SK-N-SH (cell line): ENCODE results near the gene SSB. TPM values are rescaled to one million over a fixed set of nuclear protein-coding genes. Genes with fewer than 3 reads are reported as not detected.

ENCODE experiments used
- CTCF ChIA-PET: fragments of 300-600, 350-600 bp; formaldehyde crosslinking; extraction: SDS; loops from one replicate; lab custom pipeline; 2021; lab: Yijun Ruan, JAX
- POLR2A ChIA-PET: fragments of 350-600 bp; sonication (Branson Sonifier 250); formaldehyde crosslinking; extraction: SDS; loops from one replicate; lab custom pipeline; 2020; ENCODE audit warnings: antibody characterized with exemption, inconsistent platforms; lab: Yijun Ruan, JAX
- DNase-seq: peaks from one replicate; pipeline ENCODE4 v3.0.0; 2012
- H2AFZ ChIP-seq: fragments of 200-600 bp; sonication (generic); 2 replicates; pipeline ENCODE4 v1.8.1; 2016; ENCODE audit warnings: antibody characterized with exemption, mild to moderate bottlenecking, low read depth
- H3F3A ChIP-seq: fragments of 200-600 bp; sonication (generic); replicated peaks from 2 replicates; pipeline ENCODE3; 2016; ENCODE audit warnings: antibody characterized with exemption, mild to moderate bottlenecking; ENCODE audit not compliant: insufficient read depth
- H3K27ac ChIP-seq, 2 experiments: fragments of 200-500 bp in 1 of 2; fragments of 200-600 bp in 1 of 2; sonication (Bioruptor generic) in 1 of 2; sonication (generic), shearing (Covaris generic) in 1 of 2; 2 replicates each; pipeline versions ENCODE4 v1.5.1 to v1.6.1; 2014 to 2016; ENCODE audit warnings: low read depth in 2 of 2, inconsistent platforms in 1 of 2, low read length in 1 of 2, mild to moderate bottlenecking in 1 of 2, mixed read lengths in 1 of 2
- H3K27me3 ChIP-seq: fragments of 200-600 bp; sonication (generic), shearing (Covaris generic); 2 replicates; pipeline ENCODE4 v1.6.1; 2016; ENCODE audit warnings: mixed run types; ENCODE audit not compliant: insufficient read depth
- H3K36me3 ChIP-seq, 2 experiments: fragments of 200-500 bp in 1 of 2; fragments of 200-600 bp in 1 of 2; sonication (Bioruptor generic) in 1 of 2; sonication (generic) in 1 of 2; replicated peaks in 1 of 2; 2 replicates each; pipeline versions ENCODE3 to v1.5.1; 2014 to 2016; ENCODE audit warnings: low read length in 1 of 2, mild to moderate bottlenecking in 1 of 2; ENCODE audit not compliant: insufficient read depth in 2 of 2, control insufficient read depth in 1 of 2
- H3K4me1 ChIP-seq, 2 experiments: fragments of 200-500 bp in 1 of 2; fragments of 200-600 bp in 1 of 2; sonication (Bioruptor generic) in 1 of 2; sonication (generic), shearing (Covaris generic) in 1 of 2; 2 replicates each; pipeline versions ENCODE4 v1.5.1 to v1.6.1; 2014 to 2016; ENCODE audit warnings: low read depth in 1 of 2, low read length in 1 of 2, mixed run types in 1 of 2; ENCODE audit not compliant: insufficient read depth in 2 of 2, control insufficient read depth in 1 of 2
- H3K4me2 ChIP-seq: fragments of 200-600 bp; sonication (generic), shearing (Covaris generic); 2 replicates; pipeline ENCODE4 v1.6.1; 2017; ENCODE audit warnings: mixed run types
- H3K4me3 ChIP-seq, 2 experiments: fragments of 200-500 bp in 1 of 2; fragments of 200-600 bp in 1 of 2; sonication (Bioruptor generic) in 1 of 2; sonication (generic), shearing (Covaris generic) in 1 of 2; 2 replicates each; pipeline versions ENCODE4 v1.5.1 to v1.8.1; 2014 to 2016; ENCODE audit warnings: low read depth in 2 of 2, inconsistent platforms in 1 of 2, low read length in 1 of 2, mild to moderate bottlenecking in 1 of 2, mixed read lengths in 1 of 2, moderate library complexity in 1 of 2
- H3K79me2 ChIP-seq: fragments of 200-600 bp; sonication (generic); 2 replicates; pipeline ENCODE4 v1.8.1; 2017; ENCODE audit warnings: mild to moderate bottlenecking; ENCODE audit not compliant: insufficient read depth
- H3K9ac ChIP-seq: fragments of 200-600 bp; sonication (generic); 2 replicates; pipeline ENCODE4 v1.6.1; 2017; ENCODE audit warnings: mixed run types
- H3K9me2 ChIP-seq: fragments of 200-600 bp; sonication (generic); 2 replicates; pipeline ENCODE4 v1.6.1; 2017; ENCODE audit warnings: mixed run types
- H3K9me3 ChIP-seq: fragments of 200-600 bp; sonication (generic); 2 replicates; pipeline ENCODE4 v1.6.1; 2017; ENCODE audit warnings: mixed run types, mild to moderate bottlenecking, moderate library complexity
- H4K20me1 ChIP-seq: fragments of 200-600 bp; sonication (generic); 2 replicates; pipeline ENCODE4 v1.6.1; 2017; ENCODE audit warnings: mild to moderate bottlenecking, mixed run types; ENCODE audit not compliant: insufficient read depth
- EP300 ChIP-seq, 2 experiments: IDR thresholded peaks; 2 replicates each; pipeline versions ENCODE4 v1.4.0 to v1.6.1; 2012; ENCODE audit warnings: borderline replicate concordance in 1 of 2, low read depth in 1 of 2, low read length in 1 of 2
- FOSL2 ChIP-seq: IDR thresholded peaks from 2 replicates; pipeline ENCODE4 v1.4.0; 2012; ENCODE audit warnings: low read depth, mild to moderate bottlenecking, moderate library complexity, borderline replicate concordance
- IRF3 ChIP-seq: fragments of 150-350 bp; IDR thresholded peaks from 2 replicates; pipeline ENCODE4 v1.6.1; 2016; ENCODE audit warnings: mild to moderate bottlenecking, low read depth, low read length
- JUND ChIP-seq: IDR thresholded peaks from 2 replicates; pipeline ENCODE4 v1.4.0; 2012
- MAX ChIP-seq: IDR thresholded peaks from 2 replicates; pipeline ENCODE4 v1.4.0; 2012; ENCODE audit warnings: low read depth
- MXI1 ChIP-seq: IDR thresholded peaks from 2 replicates; pipeline ENCODE4 v1.6.1; 2012; ENCODE audit warnings: mild to moderate bottlenecking, low read depth, low read length, improper control_type of control experiment
- NRF1 ChIP-seq: IDR thresholded peaks from 2 replicates; pipeline ENCODE4 v1.6.1; 2012; ENCODE audit warnings: low read depth, mild to moderate bottlenecking, low read length
- PBX3 ChIP-seq: IDR thresholded peaks from 2 replicates; pipeline ENCODE4; 2012
- RAD21 ChIP-seq: IDR thresholded peaks from 2 replicates; pipeline ENCODE4 v1.6.1; 2012; ENCODE audit warnings: mild to moderate bottlenecking, low read length
- REST ChIP-seq: IDR thresholded peaks from 2 replicates; pipeline ENCODE4 v1.6.1; 2012; ENCODE audit warnings: mild to moderate bottlenecking, low read depth, low read length, moderate library complexity
- RFX5 ChIP-seq: IDR thresholded peaks from 2 replicates; pipeline ENCODE4 v1.6.1; 2012; ENCODE audit warnings: mild to moderate bottlenecking, improper control_type of control experiment, low read length
- SIN3A ChIP-seq: IDR thresholded peaks from 2 replicates; pipeline ENCODE4 v1.6.1; 2012; ENCODE audit warnings: low read depth, mild to moderate bottlenecking, low read length, moderate library complexity, borderline replicate concordance
- TCF12 ChIP-seq: IDR thresholded peaks from 2 replicates; pipeline ENCODE4 v1.4.0; 2012
- WGBS: methylation state at CpG from one replicate; pipeline ENCODE4 v1.1.6; 2017; ENCODE audit warnings: low lambda C conversion rate; 5-methylcytosine and 5-hydroxymethylcytosine counted together
- polyA plus RNA-seq, 3 experiments: library from polyadenylated mRNA; depleted of rRNA; stranded (reverse); fragments of >200 nt; gene quantifications; 2 replicates each; pipeline ENCODE4 v1.2.3, GENCODE V29; 2012

The SSB gene
- polyA plus RNA-seq, 1 of the 3 experiments (the other 2 are of a cell fraction) = 60.8 TPM

GRCh38 chr2:169768262-169768995, 30.2 kb upstream of the SSB start (continued):
- no peak for TF ChIP-seq RFX5
- TF ChIP-seq EP300 (IDR thresholded peaks at IDR 0.05; ENCODE audit: borderline replicate concordance in 1 of 2, low read depth in 1 of 2, low read length in 1 of 2) = no peak
- TF ChIP-seq IRF3 = no peak
- no peak for TF ChIP-seq FOSL2
- TF ChIP-seq PBX3 = no peak
- TF ChIP-seq JUND = no peak
- TF ChIP-seq TCF12 = no peak

- H3K4me3 ChIP-seq = no peak overlapping the region
- no peak overlapping the region for H2AFZ ChIP-seq
- H3K4me1 ChIP-seq = peaks cover 0 to under 1% of the 10 kb centered on the region in 2 experiments; a peak in 2 of 4 replicates
- H3K9ac ChIP-seq = no peak overlapping the region
- H3K27me3 ChIP-seq = no peaks in the 10 kb centered on the region
- H3K27ac ChIP-seq = no peak overlapping the region
- DNase-seq = no peak
- H3K9me2 ChIP-seq = no peaks in the 10 kb centered on the region
- CTCF ChIA-PET = interaction anchor here (0.8 to 2.1 kb wide), 4 partner anchors 11 to 77 kb away, joined by 3 to 12 read pairs (median 4); partner anchors contain the start of genes CFAP210, PHOSPHO2 and UBR3
- no peak overlapping the region for H3K4me2 ChIP-seq
- H3K79me2 ChIP-seq = no peaks in the 10 kb centered on the region
- H4K20me1 ChIP-seq = no peaks in the 10 kb centered on the region
- TF ChIP-seq REST (no peak), SIN3A (no peak), RAD21 (no peak), FOSL2 (no peak), IRF3 (no peak), RFX5 (no peak), MXI1 (no peak), NRF1 (no peak), MAX (no peak)
- H3F3A ChIP-seq = peaks cover 5% of the 10 kb centered on the region
- no peaks in the 10 kb centered on the region for H3K36me3 ChIP-seq
- no peaks in the 10 kb centered on the region for H3K9me3 ChIP-seq
- POLR2A ChIA-PET = no interaction called here
- WGBS = 87% methylated on average over 5 of the region's 5 CpGs
These were observed 27.6 kb upstream of the SSB start for GRCh38 chr2:169771021-169771420.
